GM10248 (cell line): ENCODE measurements around the gene TMEM208.

Source experiments
- CTCF ChIA-PET: fragments of 300-600 bp; sonication (Branson Sonifier 250); formaldehyde crosslinking; extraction: SDS; loops from one replicate; lab custom pipeline; 2021; ENCODE audit warnings: antibody characterized with exemption; lab: Yijun Ruan, JAX
- POLR2A ChIA-PET: fragments of 350-650 bp; sonication (Branson Sonifier 250); formaldehyde crosslinking; extraction: SDS; loops from one replicate; lab custom pipeline; 2020; ENCODE audit warnings: antibody characterized with exemption; lab: Yijun Ruan, JAX
- DNase-seq: peaks from one replicate; pipeline ENCODE4 v3.0.0; 2012; ENCODE audit errors: extremely low spot score
- TF ChIP-seq, protein P1 (sequence below): IDR thresholded peaks from 2 replicates; pipeline ENCODE4 v1.5.1; 2012; ENCODE audit warnings: mild to moderate bottlenecking, low read depth; ENCODE audit errors: extremely low read depth, missing control alignments, control extremely low read depth

TMEM208 gene

DNA sequence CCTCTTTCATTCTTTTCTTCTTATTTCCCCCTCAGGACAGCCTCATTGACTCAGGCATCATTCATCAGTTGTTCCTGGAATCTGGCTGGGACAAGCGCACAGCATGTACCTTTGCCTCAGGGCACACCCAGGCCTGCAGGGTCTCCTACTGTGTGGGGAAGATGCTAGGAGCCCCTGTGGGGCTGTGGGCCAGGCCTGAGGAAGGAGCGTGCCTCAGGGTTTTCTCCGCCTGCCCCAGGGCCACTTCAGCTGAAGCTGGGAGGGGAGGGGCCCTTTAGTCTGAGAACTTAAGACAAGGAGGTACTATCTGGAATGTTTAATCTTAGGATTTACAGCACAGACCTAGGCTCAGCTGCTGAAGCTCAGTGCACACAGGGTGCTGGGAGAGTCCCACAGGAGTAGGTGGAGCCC, 20.1 kb upstream of the TMEM208 start:
- DNase-seq, result no peak
- TF ChIP-seq, protein P1, sequence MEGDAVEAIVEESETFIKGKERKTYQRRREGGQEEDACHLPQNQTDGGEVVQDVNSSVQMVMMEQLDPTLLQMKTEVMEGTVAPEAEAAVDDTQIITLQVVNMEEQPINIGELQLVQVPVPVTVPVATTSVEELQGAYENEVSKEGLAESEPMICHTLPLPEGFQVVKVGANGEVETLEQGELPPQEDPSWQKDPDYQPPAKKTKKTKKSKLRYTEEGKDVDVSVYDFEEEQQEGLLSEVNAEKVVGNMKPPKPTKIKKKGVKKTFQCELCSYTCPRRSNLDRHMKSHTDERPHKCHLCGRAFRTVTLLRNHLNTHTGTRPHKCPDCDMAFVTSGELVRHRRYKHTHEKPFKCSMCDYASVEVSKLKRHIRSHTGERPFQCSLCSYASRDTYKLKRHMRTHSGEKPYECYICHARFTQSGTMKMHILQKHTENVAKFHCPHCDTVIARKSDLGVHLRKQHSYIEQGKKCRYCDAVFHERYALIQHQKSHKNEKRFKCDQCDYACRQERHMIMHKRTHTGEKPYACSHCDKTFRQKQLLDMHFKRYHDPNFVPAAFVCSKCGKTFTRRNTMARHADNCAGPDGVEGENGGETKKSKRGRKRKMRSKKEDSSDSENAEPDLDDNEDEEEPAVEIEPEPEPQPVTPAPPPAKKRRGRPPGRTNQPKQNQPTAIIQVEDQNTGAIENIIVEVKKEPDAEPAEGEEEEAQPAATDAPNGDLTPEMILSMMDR, result no peak
- ChIA-PET POLR2A (no interaction called here), CTCF (interaction anchor here (1.2 to 1.4 kb wide), 2 partner anchors 9 to 14 kb away, joined by 5 to 8 read pairs; no protein-coding TSS in a partner anchor)

DNA sequence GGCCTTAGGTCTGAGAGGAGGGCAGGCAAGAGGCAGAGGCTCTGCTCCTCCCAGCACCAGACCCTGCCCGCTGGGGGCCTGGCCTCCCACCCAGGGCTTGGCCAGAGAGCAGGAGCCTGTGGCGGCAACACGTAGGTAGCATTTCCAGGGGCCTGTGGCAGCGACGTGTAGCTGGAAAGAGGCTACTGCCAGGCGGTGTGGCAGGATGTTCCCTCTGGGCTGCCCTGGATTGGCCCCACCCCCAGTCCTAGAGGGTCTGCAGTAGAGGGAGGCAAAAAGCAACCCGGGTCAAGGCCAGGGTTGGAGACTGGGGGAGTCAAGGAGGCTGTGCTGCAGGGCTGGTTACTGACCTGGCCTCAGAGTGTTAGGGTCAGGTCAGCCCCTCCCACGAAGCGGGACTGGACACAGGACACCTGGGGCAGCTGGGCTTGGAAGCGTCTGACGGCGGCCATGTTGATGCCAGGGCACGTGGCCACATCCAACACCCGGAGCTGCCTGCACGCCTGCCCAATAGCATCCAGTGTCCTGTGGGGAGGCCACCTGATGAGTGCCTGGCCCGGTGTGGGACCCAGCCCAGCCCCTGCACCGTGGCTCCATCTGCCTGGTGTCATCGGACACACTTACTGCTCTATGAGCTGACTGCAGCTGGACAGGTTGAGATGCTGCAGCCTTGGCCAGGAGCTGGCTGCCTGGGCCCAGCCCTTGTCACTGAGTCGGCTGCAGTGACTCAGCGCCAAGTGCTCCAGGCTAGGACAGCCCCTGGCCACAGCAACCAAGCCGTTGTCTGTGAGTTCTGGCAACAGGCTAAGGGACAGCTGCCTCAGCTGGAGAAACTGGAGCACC, 19.5 kb upstream of the TMEM208 start:
- no peak for DNase-seq
- POLR2A ChIA-PET, result interaction anchor here (0.6 kb wide), 1 partner anchor 118 kb away, joined by 5 read pairs; no protein-coding TSS in a partner anchor
- CTCF ChIA-PET, result interaction anchor here (0.6 to 1.4 kb wide), 2 partner anchors 10 to 74 kb away, joined by 3 to 8 read pairs; no protein-coding TSS in a partner anchor
- TF ChIP-seq, protein P1, result no peak

DNA sequence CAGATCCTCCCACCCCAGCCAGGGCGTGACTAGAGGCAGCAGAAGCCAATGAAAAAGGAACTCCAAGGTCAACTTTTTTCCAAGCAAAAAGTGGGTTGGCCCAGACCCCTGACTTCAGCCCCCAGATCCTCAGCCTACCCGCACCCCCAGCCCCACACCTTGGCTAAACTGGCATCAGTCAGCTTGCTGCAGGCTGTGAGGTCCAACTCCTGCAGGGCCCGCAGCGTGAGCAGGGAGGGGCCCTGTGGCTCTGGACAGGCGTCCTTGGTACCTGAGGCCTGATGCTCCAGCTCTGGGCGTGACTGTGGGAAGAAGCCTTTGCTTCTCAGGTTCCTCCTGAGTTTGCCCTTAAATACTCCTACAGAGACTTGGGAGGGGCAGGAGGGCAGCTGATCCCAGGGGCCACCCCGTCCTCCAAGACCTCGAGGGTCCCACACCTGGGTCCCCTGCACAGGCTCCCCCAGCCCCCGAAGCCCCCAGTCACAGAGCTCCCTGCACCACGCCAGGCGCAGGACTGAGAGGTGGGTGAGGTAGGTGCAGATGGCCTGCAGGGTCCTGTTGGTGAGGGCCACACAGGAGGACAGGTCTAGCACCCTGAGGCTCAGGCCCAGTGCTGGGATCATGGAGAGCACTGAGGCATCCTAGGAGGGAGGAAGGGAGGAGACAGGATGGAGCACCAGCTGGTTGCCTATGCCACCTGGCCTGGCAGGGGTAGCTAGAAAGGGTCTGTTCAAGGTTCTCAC, 18.6 kb upstream of the TMEM208 start:
- no peak for DNase-seq
- TF ChIP-seq, protein P1, result no peak
- POLR2A ChIA-PET, result interaction anchor here (0.6 kb wide), 1 partner anchor 117 kb away, joined by 5 read pairs; no protein-coding TSS in a partner anchor
- CTCF ChIA-PET, result interaction anchor here (0.6 to 2.5 kb wide), 6 partner anchors 11 to 75 kb away, joined by 3 to 8 read pairs (median 4); partner anchors contain the start of genes FBXL8 and TRADD

DNA sequence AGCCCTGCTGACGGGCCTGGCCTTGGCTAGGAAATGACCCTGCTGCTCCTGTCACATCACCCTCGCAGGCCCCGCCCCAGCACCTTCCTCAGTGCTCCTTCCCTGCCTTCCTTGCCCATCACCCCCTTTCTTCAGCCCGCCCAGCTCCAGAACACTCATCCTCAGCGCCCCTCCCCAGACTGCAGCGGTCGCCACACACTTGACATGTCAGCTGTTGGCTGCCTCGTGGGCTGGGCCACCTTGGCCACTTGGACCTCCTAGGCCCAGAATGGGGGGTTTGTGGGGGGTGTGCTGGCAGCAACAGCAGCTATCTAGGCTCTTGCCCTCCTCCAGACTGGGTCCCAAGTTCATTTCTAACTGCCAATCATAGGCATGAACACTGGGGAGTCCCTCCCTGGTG, 17.4 kb upstream of the TMEM208 start:
- POLR2A ChIA-PET, result no interaction called here
- no peak for DNase-seq
- TF ChIP-seq, protein P1, result no peak
- CTCF ChIA-PET, result interaction anchor here (1.3 to 2.5 kb wide), 4 partner anchors 15 to 54 kb away, joined by 4 to 6 read pairs (median 4); partner anchors contain the start of genes FBXL8 and TRADD

DNA sequence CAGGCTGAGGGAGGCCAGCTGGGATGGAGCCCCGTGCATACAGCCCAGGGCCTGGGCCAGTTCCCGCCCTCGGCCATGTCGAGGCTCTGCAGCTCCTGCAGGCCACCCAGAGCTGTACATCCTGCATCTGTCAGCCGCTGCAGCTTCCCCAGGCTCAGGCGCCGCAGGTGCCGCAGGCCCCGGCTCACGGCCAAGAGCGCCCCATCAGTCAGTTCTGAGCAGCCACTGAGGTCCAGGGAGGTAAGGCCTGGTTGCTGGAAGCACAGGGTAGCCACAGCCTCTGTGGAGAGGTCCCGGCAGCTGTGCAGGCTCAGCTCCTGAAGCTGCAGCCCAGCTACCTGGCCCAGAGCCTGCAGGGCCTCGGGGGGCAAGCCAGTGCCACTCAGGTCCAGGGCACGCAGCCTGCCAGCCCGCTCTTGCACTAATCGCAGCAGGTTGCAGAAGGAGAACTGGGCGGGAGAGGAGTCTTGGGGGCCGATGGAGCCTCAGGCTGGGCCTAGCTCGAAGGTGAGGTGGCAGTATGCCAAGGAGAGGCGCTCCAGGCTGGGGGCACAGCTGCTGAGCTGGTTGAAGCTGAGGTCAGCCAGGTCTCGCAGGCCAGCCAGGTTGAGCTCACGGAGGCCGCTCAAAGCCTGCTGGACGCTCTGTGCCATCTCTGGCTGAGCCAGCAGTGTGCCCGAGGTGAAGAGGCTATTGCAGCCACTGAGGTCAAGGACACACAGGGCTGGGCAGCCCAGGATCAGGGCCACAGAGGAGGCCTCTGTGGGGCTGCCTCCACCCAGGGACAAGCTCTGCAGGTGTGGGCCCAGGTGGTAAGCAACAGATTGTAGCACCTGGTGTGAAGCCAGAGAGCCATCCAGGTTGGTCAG, 16.6 kb upstream of the TMEM208 start:
- POLR2A ChIA-PET, result interaction anchor here (1.0 kb wide), 1 partner anchor 12 kb away, joined by 4 read pairs; no protein-coding TSS in a partner anchor
- CTCF ChIA-PET, result interaction anchor here (0.8 to 2.5 kb wide), 3 partner anchors 15 to 218 kb away, joined by 3 to 6 read pairs (median 4); no protein-coding TSS in a partner anchor
- no peak for DNase-seq
- TF ChIP-seq, protein P1, result no peak
